ENCODE data around the gene SMYD4.

GRCh38 chr17:1803280-1803679 is 26.4 kb downstream of the SMYD4 start:
- TF ChIP-seq CTCF (conservative IDR thresholded peaks at IDR 0.05; ENCODE audit: low read depth, low read length) (no peak), EZH2 (IDR thresholded peaks at IDR 0.05; ENCODE audit: low read length, unreplicated experiment) (no peak)

Measured in PC-3 (cell line).